Stimulated activated CD4-positive, alpha-beta T cell treated with anti-CD3 and anti-CD28 coated beads, Interleukin-15, amount 100 ng/mL, for 48 hours (primary cell): ENCODE results near the gene BCL6.
"Not testable (repeated sequence)": the region's sequence is repeated elsewhere in the genome, so short reads cannot be mapped to it uniquely, and the experiment has no call there.

Experiments
- DNase-seq, 2 donors: peaks; one replicate each; pipeline ENCODE4 v3.0.0-alpha.2; 2020; ENCODE audit warnings: low read depth in 2 of 2

BCL6 gene

DNA sequence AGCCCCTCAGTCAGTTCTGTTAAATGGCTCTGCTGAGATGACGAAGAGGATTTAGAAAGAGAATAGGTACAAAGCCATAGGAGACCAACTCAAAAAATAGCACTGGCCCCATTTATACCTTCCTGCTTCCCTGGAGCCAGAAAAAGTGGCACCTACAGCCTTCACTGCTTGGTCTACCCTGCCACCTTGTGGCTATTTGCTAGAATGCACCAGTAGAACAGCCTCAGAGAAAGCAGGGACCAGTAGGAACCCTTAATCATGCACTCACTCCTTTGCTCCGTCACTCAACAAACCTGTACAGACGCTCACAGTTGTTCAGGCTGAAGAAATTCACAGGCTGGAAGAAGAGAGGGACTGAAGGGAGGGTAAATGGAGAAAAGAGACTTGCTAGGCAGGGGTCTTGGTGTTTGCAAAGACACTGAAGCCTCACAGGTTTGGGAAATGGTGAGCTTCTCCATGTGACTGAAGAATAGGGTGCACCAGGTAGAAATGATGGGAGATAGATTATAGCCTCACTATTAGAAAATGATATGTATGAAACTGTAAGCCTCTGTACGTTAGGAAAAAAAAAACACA lies 30.8 kb downstream of the BCL6 start:
- DNase-seq = peak; percentile 43 to 58

DNA sequence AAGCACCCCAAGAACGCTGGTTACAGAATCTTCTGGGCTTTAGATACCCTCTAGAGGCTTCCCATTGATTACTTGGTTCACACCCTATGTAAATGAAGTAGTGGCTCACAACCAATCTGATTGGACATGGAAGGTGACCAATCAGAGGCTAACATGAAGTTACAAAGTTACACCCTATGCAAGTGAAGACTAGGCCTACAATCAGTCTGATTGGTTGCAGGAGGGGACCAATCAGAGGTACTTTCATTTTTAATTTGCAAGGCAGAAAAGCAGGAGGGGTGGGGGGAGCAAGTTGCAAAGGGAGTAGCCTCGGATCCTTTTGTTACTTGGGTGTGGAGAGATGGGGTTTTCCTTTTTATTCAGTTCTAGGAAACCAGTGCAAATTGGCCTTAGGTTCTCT lies 31.8 kb downstream of the BCL6 start:
- DNase-seq = no peak

DNA sequence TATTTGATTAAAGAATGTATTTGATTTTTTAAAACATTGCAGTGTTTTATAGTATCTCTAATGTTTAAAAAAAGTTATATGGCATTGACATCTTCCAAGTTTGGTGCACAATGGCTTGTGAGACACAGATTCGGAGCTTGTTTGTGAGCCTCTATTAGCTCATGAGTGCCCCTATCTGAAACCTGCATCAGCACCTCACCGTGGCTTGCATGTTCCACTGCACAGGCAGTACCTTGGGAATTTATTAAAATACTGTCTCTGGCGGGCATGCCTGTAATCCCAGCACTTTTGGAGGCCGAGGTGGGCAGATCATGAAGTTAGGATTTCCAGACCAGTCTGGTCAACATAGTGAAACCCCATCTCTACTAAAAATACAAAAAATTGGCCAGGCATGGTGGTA lies 36.1 kb downstream of the BCL6 start:
- no peak for DNase-seq

DNA sequence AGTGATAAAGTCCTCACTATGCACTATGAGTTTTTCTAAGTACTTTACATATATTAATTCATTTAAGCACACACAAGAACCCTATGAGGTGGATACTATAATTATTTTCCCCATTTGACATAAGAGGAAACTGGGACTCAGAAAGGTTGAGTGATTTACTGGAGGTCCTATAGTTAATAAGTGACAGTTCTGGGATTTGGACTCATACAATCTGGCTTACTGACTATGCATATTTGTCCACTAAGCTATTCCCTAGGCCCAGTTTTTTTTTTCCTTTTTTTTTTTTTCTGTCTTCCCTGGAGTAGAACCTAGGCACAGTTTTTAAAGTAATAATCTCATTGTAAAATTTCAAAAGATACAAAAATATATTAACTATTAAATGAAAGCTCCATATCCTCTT lies 36.6 kb downstream of the BCL6 start:
- no peak for DNase-seq

DNA sequence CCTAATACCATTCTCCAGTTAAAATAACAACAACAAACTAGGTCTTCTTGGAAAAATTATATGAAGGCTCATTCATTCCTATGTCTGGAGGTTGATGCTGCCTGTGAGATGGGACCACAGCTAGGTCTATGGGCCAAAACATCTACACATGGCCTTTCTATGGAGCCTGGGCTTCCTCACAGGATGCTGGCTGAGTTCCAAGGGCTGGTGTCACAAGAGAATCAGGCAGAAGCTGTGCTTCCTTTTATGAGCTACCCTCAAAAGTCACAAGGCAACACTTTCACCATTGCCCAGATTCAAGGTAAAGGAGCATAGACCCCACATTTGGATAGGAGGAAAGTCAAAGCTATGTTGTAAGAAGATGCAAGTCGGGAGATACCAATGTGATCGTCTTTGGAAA lies 38.3 kb downstream of the BCL6 start:
- no peak for DNase-seq

DNA sequence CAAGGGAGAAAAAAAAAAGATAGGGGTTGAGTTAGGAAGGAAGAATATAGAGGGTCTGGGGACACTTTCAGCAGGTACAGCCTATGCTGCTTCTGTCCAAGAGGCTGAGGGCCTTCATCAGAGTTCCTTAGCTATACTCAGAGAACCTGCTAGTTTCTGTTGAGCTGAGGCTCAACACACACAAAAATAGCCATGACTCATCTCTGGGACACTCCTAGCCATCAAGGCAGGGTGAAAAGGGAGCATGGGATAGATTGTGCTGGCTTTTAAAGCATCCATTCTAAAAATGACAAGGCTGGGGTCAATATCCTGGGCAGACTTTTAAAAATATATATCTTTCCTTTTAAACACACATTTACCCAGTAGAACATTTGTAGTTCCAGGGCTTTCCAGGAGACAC lies 40.1 kb downstream of the BCL6 start:
- DNase-seq = no peak

DNA sequence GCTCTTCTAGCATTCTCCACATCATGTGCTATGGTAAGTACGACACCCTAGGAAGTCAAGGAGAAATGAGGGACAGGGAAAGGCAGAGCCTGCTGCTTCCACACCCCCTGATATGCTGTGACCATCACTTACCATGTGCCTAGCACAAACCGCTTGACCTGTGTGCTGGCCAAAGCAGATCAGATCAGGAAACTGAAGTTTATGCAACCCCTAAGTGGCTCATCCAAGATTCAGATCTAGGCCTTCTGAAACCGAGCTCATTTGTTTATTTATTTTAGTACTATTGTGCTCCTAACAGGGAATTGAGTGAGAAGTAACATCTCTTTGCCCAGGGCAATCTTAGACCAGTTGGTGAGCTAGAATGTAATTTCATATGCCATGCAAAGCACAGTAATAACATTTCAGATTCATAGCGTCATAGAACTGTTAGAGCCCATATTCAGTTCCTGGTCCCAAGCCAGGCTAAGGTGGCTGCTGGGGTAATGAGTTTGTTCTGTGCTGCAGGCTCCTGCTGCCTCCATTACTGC lies 42.7 kb downstream of the BCL6 start, which contains the start of gene RTP2:
Gene RTP2, minus strand, starts transcription at position 51 of the 527 bp plus-strand sequence. CDS start 429 bp downstream, outside the sequence.
- DNase-seq = no peak

DNA sequence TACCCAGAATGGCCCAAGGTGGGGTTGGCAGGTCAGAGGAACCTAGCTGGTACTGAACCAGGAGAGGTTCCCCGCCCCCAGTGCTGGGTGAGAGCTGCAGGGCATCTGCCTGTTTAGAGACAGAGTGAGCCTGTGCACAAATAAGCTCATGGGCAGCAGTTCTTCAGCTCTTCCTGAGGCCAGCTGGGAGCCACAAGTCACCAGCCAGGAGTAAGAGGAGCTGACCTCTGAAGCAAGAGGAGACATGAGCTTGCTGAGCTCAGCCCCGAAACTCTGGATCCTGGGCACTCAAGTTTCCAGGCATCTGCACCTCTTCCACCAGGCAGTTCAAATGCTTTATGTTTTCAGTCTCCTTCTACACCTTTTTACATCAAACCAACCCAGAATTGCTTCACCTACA lies 45.0 kb downstream of the BCL6 start:
- DNase-seq = no peak

DNA sequence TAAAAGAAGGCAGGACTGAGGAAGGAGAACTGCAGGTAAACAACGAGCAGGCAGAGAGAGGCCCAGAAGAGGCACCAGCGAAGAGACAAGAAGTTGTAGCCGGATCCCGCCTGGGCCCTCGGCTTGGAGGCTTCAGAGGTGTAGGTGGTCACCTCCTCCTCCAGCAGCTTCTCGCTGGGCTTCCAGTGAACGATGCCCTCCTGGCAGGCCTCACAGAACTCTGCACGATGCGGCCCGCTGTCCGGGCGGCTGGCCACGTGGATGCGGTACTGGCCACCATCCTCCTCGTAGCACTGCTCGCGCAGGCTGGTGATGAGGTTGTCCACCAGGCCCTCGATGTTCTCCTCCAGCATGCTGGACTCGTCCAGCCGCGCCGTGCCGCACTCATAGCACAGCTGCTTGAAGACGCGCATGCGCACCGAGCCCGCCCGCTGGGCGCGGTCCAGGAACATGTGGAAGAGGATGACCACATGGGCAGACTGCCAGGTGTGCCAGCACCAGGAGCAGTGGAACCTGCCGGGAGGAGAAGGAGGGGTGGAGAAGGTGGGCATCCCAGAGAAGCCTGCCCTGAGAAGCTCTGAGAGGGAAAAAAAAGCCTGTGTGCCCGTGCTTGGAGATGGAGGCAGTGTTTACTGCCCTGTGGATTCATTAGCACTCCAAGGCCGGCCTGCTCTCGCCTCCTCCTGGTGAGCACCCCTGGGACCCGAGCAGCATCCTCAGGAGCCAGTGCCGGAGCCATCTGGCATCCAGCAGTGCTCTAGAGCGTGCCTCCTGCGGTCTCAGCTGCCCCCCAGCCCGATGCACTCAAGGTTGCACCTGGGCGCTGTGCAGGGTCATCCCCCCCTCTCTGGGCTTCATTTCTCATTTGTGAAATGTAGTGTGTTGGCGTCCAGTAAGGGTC lies 46.5 kb downstream of the BCL6 start:
- no peak for DNase-seq

DNA sequence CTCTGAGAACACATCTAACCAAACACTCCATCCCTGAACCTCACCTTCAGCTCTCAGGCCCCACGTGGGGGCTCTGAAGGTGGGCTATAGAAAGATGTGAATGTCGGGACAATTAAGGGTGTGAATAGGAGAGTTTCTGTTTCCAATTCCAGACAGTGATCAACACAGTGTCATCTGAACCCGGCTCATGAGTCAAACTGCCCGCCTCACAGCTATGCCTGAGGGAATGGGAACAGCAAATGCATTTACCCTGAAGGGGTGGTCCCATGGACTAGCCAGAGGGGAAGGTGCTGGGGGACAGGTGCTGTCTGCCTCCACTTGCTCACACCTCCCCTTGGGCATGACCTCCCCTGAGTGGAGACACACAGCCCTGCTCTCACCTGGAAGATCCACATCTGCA lies 49.2 kb downstream of the BCL6 start:
- no peak for DNase-seq

DNA sequence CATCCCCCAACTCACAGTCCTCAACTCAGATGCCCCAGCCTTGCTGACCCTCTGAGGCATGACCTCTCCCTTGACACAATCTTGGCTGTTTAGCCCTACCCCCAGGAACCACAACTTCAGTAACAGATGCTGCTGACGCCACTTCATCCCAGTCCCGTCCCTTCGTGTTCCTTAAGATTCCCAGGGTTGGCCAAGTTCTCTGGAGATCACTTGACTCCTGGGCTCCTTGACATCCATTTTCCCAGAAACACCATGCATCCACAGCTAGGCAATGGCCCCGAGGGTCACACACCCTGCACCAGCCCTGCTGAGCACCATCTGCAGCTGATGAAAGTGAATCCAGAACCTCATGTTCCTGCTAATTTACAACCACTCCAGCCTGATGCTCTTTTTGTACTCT lies 49.8 kb downstream of the BCL6 start:
- DNase-seq = no peak

DNA sequence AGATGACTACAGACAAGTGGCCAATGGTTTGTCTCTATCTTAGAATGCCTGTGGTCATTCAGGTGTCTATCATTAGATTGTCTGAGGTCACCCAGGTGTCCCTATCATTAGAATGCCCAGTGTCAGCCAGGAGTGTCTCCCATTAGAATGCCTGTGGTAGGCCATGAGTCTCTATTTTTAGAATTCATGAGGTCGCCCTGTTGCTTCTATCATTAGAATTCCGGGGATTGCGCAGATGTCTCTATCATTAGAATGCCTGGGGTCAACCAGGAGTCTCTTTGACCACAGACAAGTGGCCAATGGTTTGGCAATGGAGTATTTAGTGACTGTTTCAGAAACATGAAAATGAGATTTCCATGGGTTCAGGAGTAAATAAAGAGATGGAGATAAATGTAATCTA lies 50.5 kb downstream of the BCL6 start:
- no peak for DNase-seq

DNA sequence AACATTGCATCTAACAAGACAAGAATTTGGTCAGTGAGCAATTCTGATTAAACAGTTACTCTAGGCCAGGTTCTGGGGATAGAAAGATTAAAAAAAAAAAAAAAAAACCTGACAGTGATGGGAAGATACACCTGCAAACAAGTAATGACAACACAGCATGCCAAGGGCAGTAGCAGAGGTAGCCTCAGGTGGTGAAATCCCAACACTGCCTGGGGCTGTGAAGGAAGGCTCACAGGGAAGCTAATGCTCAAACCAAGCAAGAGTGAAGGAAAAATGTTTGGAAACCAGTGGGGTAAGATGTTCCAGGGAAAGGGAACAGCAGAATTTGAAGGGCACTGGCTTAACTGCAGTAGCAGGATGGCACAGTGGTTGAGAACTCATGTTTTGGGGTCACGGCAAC lies 51.8 kb downstream of the BCL6 start:
- no peak for DNase-seq

DNA sequence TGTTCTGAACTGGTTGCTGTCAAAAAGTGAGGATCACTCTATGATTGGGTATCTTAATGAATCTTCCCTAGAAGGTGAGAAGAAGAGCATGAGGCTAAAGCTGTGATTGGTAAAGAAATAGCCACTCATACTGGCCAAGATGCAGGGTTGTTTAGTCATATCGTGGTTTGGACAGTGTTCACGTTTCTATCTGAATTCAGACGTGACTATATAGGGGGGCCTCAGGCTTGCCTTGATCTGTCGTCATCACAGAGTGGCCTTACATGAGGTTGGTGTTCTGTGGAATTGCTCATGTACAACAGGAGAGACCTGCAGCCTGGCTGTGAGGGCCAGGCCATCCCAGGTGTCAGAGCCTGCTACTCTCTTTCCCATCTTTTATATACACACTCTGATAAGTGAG lies 55.3 kb downstream of the BCL6 start:
- DNase-seq = no peak

DNA sequence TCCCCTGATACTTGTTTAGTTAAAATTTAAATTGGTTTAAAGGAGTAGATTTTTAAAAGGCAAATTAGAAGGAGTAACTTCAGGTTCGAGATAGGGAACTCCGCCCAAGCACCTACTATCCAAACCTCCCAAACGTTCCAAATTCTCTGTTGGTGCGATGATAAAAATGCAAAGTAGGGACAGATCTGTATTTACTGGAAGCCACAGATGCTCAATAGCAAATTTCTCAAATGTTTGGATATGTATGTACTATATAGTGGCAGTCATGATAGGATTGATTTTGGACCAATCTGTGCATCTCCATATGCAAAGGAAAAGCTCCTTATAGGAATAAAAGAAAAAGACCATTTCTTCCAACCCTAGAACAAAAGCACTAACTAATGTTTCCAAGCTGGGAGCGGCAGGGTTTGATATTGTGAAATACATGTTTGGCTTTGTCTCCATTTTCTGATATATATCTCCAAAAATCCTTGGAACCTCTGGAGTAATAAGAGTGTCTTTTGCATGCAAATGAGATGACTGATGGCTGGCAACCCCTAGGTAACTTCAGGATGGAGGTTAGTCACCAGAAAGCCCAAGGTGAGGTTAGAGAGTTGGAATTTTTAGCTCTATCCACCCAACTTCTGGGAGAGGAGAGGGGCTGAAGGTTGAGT lies 58.5 kb downstream of the BCL6 start:
- DNase-seq = no peak

DNA sequence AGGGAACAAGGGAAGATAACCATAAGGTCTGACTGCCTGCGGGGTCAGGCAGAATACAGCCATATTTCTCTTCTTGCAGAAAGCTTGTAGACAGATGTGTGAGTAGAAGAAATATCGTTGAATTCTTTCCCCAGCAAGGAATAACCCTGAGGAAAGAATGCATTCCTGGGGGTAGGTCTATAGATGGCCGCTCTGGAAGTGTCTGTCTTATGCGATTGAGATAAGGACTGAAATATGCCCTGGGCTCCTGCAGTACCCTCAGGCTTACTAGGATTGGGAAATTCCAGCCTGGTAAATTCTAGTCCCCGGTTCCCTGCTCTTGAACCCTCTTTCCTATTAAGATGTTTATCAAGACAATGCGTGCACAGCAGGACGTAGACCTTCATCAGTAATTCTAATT lies 59.3 kb downstream of the BCL6 start:
- DNase-seq = no peak

DNA sequence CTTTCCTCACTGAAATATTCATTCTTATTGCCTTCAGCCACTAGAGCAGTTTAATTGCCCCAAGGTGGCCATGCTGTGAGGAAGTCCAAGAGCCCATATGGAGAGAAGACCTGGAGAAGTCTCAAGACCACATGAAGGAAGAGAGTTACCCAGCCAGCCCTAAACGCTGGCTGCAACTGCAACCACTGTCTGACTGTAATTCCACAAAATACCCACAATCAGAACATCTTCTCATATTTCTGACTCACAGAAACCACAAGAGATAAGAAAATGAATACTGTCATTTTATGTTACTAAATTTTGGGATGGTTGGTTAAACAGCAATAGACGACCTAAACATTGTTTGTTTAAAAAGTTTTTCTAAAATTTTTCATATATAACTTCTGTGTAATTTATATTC lies 60.4 kb downstream of the BCL6 start:
- DNase-seq = no peak

DNA sequence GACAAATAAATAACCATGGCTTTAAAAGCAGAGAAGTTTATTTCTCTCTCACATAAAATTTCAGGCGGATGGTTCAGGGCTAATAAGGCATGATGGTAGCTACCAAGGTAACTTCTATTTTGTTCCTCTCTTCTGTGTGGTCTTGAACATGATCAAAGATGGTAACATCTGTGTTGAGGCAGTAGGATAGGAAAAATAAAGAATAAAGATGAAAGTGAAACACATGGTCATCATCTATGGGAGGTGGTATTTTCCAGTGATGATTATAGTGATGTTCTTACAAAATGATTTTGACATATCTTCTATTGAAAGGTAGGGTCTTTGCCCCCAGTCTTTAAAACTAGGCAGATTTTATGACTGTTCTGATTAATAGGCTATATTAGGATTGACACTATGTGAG lies 60.8 kb downstream of the BCL6 start:
- no peak for DNase-seq

DNA sequence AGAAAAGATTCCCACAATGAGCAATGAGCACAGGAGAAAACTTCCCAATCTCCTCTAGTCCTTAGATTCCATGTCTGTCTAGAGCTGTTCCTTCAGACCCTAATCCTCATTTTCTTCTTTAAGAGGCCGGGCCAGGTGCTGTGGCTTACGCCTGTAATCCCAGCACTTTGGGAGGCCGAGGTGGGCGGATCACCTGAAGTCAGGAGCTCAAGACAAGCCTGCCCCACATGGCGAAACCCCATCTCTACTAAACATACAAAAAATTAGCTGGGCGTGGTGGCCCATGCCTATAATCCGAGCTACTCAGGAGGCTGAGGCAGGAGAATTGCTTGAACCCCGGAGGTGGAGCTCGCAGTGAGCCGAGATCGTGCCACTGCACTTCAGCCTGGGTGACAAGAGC lies 63.5 kb downstream of the BCL6 start:
- DNase-seq = not testable (repeated sequence)

DNA sequence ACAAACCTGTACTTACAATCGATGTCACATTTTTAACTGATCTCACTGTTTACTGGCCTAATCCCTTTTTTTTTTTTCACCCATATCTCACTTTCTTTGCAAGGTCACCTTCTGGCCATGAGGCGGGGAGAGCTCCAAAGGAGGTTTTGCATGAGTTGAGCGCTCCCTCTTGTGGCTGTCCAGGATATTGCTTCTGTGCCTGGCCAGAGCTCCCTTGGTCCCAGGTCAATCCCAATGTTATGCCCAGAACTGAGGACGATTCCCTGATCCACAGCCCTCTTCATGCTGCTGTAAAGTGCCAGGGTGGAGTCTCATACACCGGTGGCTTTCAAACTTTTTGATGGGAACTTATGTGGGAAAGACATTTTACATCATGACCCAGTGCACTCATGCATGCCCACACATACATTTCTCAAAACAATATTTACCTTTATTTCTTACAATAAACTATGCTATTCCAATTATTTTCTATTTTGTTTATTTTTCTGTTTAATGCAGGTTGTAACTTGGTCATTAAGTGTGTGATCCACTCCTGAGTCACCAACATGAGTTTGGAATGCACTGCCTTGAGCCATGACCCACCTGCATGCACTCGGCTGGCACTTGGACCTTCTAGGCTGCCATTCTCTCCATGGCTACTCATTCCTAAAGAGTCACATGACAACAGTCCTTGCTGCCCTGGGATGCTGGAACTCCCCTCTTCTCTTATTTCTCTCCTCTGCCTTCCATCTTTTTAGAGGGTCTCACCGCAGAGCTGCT lies 65.5 kb downstream of the BCL6 start:
- peak; percentile 42 to 53 for DNase-seq

DNA sequence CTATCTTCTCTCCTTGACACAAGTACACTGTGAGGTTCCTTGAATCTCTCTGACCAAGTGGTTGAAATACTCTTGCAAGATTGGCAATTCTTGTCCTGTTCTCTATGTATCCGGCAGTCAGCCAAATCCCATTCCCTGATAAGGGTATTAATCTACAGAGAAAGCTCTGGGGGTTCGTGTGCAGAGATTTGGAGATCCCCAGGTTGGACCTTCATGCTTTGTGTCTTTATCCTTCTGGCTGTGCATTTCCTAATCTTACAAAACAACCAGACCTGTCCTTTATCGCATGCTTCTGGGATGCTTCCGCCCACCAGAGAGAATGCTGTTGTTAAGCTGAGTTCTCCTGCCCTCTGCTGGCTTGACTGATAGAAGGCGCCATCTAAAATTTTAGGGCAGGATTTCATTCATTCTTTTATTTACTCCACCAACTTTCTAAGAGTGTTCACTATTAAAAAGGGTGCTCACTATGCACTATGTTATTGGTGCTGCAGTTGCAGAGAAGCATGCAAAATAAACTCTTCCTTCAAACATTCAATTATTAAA lies 66.5 kb downstream of the BCL6 start:
- DNase-seq = peak in 1 of 2 donors; percentile 4

DNA sequence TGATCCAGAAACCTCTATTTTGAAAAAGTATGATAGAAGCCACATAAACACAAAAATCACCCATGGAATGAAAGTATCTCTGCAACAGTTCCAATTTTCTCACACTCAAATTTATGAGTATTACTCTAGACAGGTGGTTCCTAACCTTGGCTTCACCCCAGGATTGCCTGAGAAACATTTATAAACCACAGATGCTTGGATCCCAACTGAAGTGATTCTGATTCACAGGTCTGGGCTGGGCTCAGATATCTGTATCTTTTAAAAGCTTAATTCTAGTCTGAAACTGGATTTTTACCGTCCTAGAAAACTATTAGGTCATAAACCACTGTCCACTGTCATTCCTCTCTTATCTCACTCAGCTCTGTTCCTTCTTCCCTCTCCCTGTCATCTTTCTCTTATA lies 67.7 kb downstream of the BCL6 start:
- DNase-seq = no peak
